WTC11 (cell line): ENCODE data around the gene ATXN10. TPM values are rescaled to one million over a fixed set of nuclear protein-coding genes. Genes with fewer than 3 reads are reported as not detected.
A peak's percentile ranks its signal among the peaks of the same experiment; 100 is the strongest.
"Not testable (repeated sequence)": the region's sequence is repeated elsewhere in the genome, so short reads cannot be mapped to it uniquely, and the experiment has no call there.

ENCODE experiments used
- ATAC-seq: fragments of 200-7000 bp; cut with Tn5 transposase; 2 replicates; pipeline ENCODE4 v1.10.0; 2021; ENCODE audit warnings: mild to moderate bottlenecking, moderate library complexity
- CTCF ChIA-PET: fragments of 300-600 bp; sonication (Branson Sonifier 250); formaldehyde crosslinking; loops from one replicate; lab custom pipeline; 2021; ENCODE audit warnings: antibody characterized with exemption; lab: Charles Lee
- POLR2A ChIA-PET: fragments of 350-600 bp; sonication (Branson Sonifier 250); formaldehyde crosslinking; loops from one replicate; lab custom pipeline; 2021; ENCODE audit warnings: antibody characterized with exemption; lab: Charles Lee
- DNase-seq: peaks from one replicate; pipeline ENCODE4 v3.0.0; 2021; ENCODE audit warnings: low spot score
- H3K27ac Mint-ChIP-seq: 2 replicates; pipeline ENCODE4 v1.8.0; 2021; ENCODE audit warnings: mixed read lengths
- H3K27me3 Mint-ChIP-seq: 2 replicates; pipeline ENCODE4 v1.8.0; 2021; ENCODE audit warnings: low read depth, mild to moderate bottlenecking, moderate library complexity, mixed read lengths
- H3K36me3 Mint-ChIP-seq: 2 replicates; pipeline ENCODE4 v1.8.0; 2021; ENCODE audit warnings: mixed read lengths
- H3K4me1 Mint-ChIP-seq: 2 replicates; pipeline ENCODE4 v1.8.0; 2022; ENCODE audit warnings: mixed read lengths
- H3K4me3 Mint-ChIP-seq: 2 replicates; pipeline ENCODE4 v1.8.0; 2021; ENCODE audit warnings: mild to moderate bottlenecking, moderate library complexity, mixed read lengths
- H3K9me3 Mint-ChIP-seq: 2 replicates; pipeline ENCODE4 v1.8.0; 2021; ENCODE audit warnings: mixed read lengths
- ATF3 ChIP-seq: sonication (generic); formaldehyde crosslinking; conservative IDR thresholded peaks from 2 replicates; pipeline ENCODE4 v1.8.1; 2022; ENCODE audit warnings: mild to moderate bottlenecking, missing genetic modification reagents
- ATF6 ChIP-seq: sonication (generic); formaldehyde crosslinking; IDR thresholded peaks from 2 replicates; pipeline ENCODE4 v1.8.1; 2023; ENCODE audit warnings: mild to moderate bottlenecking, missing genetic modification reagents
- CREB1 ChIP-seq: sonication (generic); formaldehyde crosslinking; IDR thresholded peaks from 2 replicates; pipeline ENCODE4 v1.8.0; 2023; ENCODE audit warnings: mild to moderate bottlenecking, missing genetic modification reagents
- CREM ChIP-seq: sonication (generic); formaldehyde crosslinking; IDR thresholded peaks from 2 replicates; pipeline ENCODE4 v1.8.1; 2022; ENCODE audit warnings: mild to moderate bottlenecking, missing genetic modification reagents, moderate library complexity
- E2F1 ChIP-seq: sonication (generic); formaldehyde crosslinking; IDR thresholded peaks from 2 replicates; pipeline ENCODE4 v1.8.0; 2022; ENCODE audit warnings: mild to moderate bottlenecking, missing genetic modification reagents
- FOXJ3 ChIP-seq: sonication (generic); formaldehyde crosslinking; IDR thresholded peaks from 2 replicates; pipeline ENCODE4 v1.9.0; 2021; ENCODE audit warnings: missing genetic modification reagents, mild to moderate bottlenecking, borderline replicate concordance
- FOXK1 ChIP-seq: sonication (generic); formaldehyde crosslinking; IDR thresholded peaks from 2 replicates; pipeline ENCODE4 v1.8.0; 2022; ENCODE audit warnings: mild to moderate bottlenecking, moderate library complexity, missing genetic modification reagents
- GRHL2 ChIP-seq: fragments of 250-450 bp; sonication (Bioruptor Pico); IDR thresholded peaks from 2 replicates; pipeline ENCODE4 v1.8.0; 2022; ENCODE audit warnings: mild to moderate bottlenecking, moderate library complexity; ENCODE audit not compliant: insufficient replicate concordance, severe bottlenecking
- GTF2I ChIP-seq: fragments of 250-450 bp; sonication (Bioruptor Pico); conservative IDR thresholded peaks from 2 replicates; pipeline ENCODE4 v1.4.0; 2021; ENCODE audit warnings: mild to moderate bottlenecking
- HMGA2 ChIP-seq: fragments of 250-450 bp; sonication (Bioruptor Pico); IDR thresholded peaks from 2 replicates; pipeline ENCODE4 v1.4.0; 2021; ENCODE audit warnings: mild to moderate bottlenecking, moderate library complexity
- JAZF1 ChIP-seq: fragments of 250-450 bp; sonication (Bioruptor Pico); IDR thresholded peaks from 2 replicates; pipeline ENCODE4 v1.9.0; 2021; ENCODE audit warnings: moderate library complexity, mild to moderate bottlenecking, inconsistent platforms
- NR2C2 ChIP-seq: sonication (generic); formaldehyde crosslinking; IDR thresholded peaks from 2 replicates; pipeline ENCODE4 v1.8.0; 2022; ENCODE audit warnings: mild to moderate bottlenecking, missing genetic modification reagents
- NR3C1 ChIP-seq: sonication (generic); formaldehyde crosslinking; conservative IDR thresholded peaks from 2 replicates; pipeline ENCODE4 v1.8.1; 2023; ENCODE audit warnings: low read depth, mild to moderate bottlenecking, missing genetic modification reagents
- PRDM15 ChIP-seq: sonication (generic); formaldehyde crosslinking; IDR thresholded peaks from 2 replicates; pipeline ENCODE4 v1.8.0; 2022; ENCODE audit warnings: missing genetic modification reagents
- PRRX2 ChIP-seq: fragments of 250-450 bp; sonication (Bioruptor Pico); IDR thresholded peaks from 2 replicates; pipeline ENCODE4 v1.8.0; 2021; ENCODE audit warnings: mild to moderate bottlenecking
- RORB ChIP-seq: fragments of 250-450 bp; sonication (Bioruptor Pico); IDR thresholded peaks from 2 replicates; pipeline ENCODE4 v1.9.0; 2021; ENCODE audit warnings: mild to moderate bottlenecking
- STAT6 ChIP-seq: sonication (generic); formaldehyde crosslinking; conservative IDR thresholded peaks from 2 replicates; pipeline ENCODE4 v1.8.1; 2023; ENCODE audit warnings: mild to moderate bottlenecking, low read depth, missing genetic modification reagents, moderate library complexity
- TCF7 ChIP-seq: sonication (generic); formaldehyde crosslinking; IDR thresholded peaks from 2 replicates; pipeline ENCODE4 v1.8.0; 2022; ENCODE audit warnings: mild to moderate bottlenecking, low read depth, missing genetic modification reagents, moderate library complexity
- TEAD1 ChIP-seq: sonication (generic); formaldehyde crosslinking; IDR thresholded peaks from 2 replicates; pipeline ENCODE4 v1.8.0; 2022; ENCODE audit warnings: mild to moderate bottlenecking, missing genetic modification reagents
- TP53 ChIP-seq: sonication (generic); formaldehyde crosslinking; IDR thresholded peaks from 2 replicates; pipeline ENCODE4 v1.8.1; 2023; ENCODE audit warnings: mild to moderate bottlenecking, missing genetic modification reagents
- total RNA-seq: library from RNA; stranded (reverse); gene quantifications from 3 replicates; pipeline ENCODE4 v1.2.3, GENCODE V29; 2021

Gene ATXN10
- total RNA-seq, 1 experiment from 2014 or later, result 185 TPM

- TF ChIP-seq PRDM15 (CRISPR knock-in tag), result no peak
- no peak for TF ChIP-seq HMGA2 (CRISPR knock-in tag)
- no peak for TF ChIP-seq PRRX2 (CRISPR knock-in tag)
- no peak for TF ChIP-seq RORB (CRISPR knock-in tag)
- TF ChIP-seq NR2C2 (CRISPR knock-in tag), result no peak
- no peak for TF ChIP-seq ATF6 (CRISPR knock-in tag)
- TF ChIP-seq NR3C1 (CRISPR knock-in tag), result no peak
- no peak for TF ChIP-seq TEAD1 (CRISPR knock-in tag)
- no peak for TF ChIP-seq ATF3 (CRISPR knock-in tag)
- no peak for TF ChIP-seq TP53 (CRISPR knock-in tag)
- no peak for TF ChIP-seq JAZF1 (CRISPR knock-in tag)
- no peak for TF ChIP-seq FOXJ3 (CRISPR knock-in tag)
- TF ChIP-seq CREB1 (CRISPR knock-in tag), result no peak
- TF ChIP-seq GTF2I (CRISPR knock-in tag), result no peak
- TF ChIP-seq CREM (CRISPR knock-in tag), result no peak
- no peak for TF ChIP-seq FOXK1 (CRISPR knock-in tag)
These were observed 122.3 kb downstream of the ATXN10 start (continued) for GRCh38 chr22:45793892-45794291.

GRCh38 chr22:45796009-45796408, 124.4 kb downstream of the ATXN10 start:
- H3K27me3 Mint-ChIP-seq, ATAC-seq, POLR2A ChIA-PET, H3K4me3 Mint-ChIP-seq, H3K27ac Mint-ChIP-seq, H3K4me1 Mint-ChIP-seq: not testable (repeated sequence)
- DNase-seq, result peak; percentile 36
- Mint-ChIP-seq H3K9me3 (peaks cover 57% of the 10 kb centered on the region), H3K36me3 (peaks cover 61% of the 10 kb centered on the region)
- CTCF ChIA-PET, result interaction anchor here (0.9 kb wide), 1 partner anchor 70 kb away, joined by 3 read pairs; no protein-coding TSS in a partner anchor

- Mint-ChIP-seq H3K4me3 (no peak overlapping the region), H3K9me3 (peaks cover 41% of the 10 kb centered on the region), H3K4me1 (no peaks in the 10 kb centered on the region), H3K27ac (no peak overlapping the region), H3K27me3 (peaks cover 7% of the 10 kb centered on the region), H3K36me3 (peaks cover 42% of the 10 kb centered on the region)
- ChIA-PET CTCF (interaction anchor here (0.7 kb wide), 1 partner anchor 79 kb away, joined by 3 read pairs; no protein-coding TSS in a partner anchor), POLR2A (no interaction called here)
- DNase-seq (no peak), ATAC-seq (no peak)
- TF ChIP-seq TCF7, result no peak
These were observed 127.7 kb downstream of the ATXN10 start for GRCh38 chr22:45799291-45799690.

- H3K36me3 Mint-ChIP-seq, result peaks cover 14% of the 10 kb centered on the region
- H3K9me3 Mint-ChIP-seq, result peaks cover 14% of the 10 kb centered on the region
- DNase-seq (no peak), ATAC-seq (no peak)
- peaks cover 4% of the 10 kb centered on the region for H3K4me1 Mint-ChIP-seq
- no peak overlapping the region for H3K27ac Mint-ChIP-seq
- POLR2A ChIA-PET, result no interaction called here
- TF ChIP-seq HMGA2 (CRISPR knock-in tag) (no peak), E2F1 (CRISPR knock-in tag) (no peak), STAT6 (no peak), GRHL2 (CRISPR knock-in tag) (no peak)
- TF ChIP-seq, all 79 proteins: peak for 0
- no peaks in the 10 kb centered on the region for H3K27me3 Mint-ChIP-seq
- no peak overlapping the region for H3K4me3 Mint-ChIP-seq
- CTCF ChIA-PET, result no interaction called here
These were observed 130.4 kb downstream of the ATXN10 start for GRCh38 chr22:45802054-45802453.
